Ectodermal cell (in vitro differentiated cells): Measurements from ENCODE around the gene FBXL17. TPM values are rescaled to one million over a fixed set of nuclear protein-coding genes. Genes with fewer than 3 reads are reported as not detected.
"Not testable (repeated sequence)": the region's sequence is repeated elsewhere in the genome, so short reads cannot be mapped to it uniquely, and the experiment has no call there.

Experiments used
- H3K27ac ChIP-seq: 2 replicates; pipeline ENCODE4 v1.7.0; 2013; ENCODE audit warnings: mild to moderate bottlenecking, low read depth, low read length; ENCODE audit not compliant: insufficient read depth, poor library complexity, severe bottlenecking
- H3K27me3 ChIP-seq: 2 replicates; pipeline ENCODE4 v1.7.0; 2013; ENCODE audit warnings: mild to moderate bottlenecking, low read length; ENCODE audit not compliant: insufficient read depth, control insufficient read depth, poor library complexity, severe bottlenecking
- H3K36me3 ChIP-seq: one replicate; pipeline ENCODE4 v1.7.0; 2013; ENCODE audit warnings: low read length; ENCODE audit not compliant: control insufficient read depth, insufficient read depth
- H3K4me1 ChIP-seq: one replicate; pipeline ENCODE4 v1.7.0; 2013; ENCODE audit warnings: low read length; ENCODE audit not compliant: control insufficient read depth, insufficient read depth
- H3K4me3 ChIP-seq: 2 replicates; pipeline ENCODE4 v1.7.0; 2013; ENCODE audit warnings: low read depth, low read length, control low read depth; ENCODE audit not compliant: insufficient read depth
- H3K9me3 ChIP-seq: 2 replicates; pipeline ENCODE4 v1.7.0; 2013; ENCODE audit warnings: mild to moderate bottlenecking, low read length, moderate library complexity; ENCODE audit not compliant: control insufficient read depth
- WGBS, 2 experiments: methylation state at CpG; one replicate each; pipeline ENCODE4 v1.1.7; 2013; ENCODE audit warnings: missing lambda C conversion rate in 2 of 2; 5-methylcytosine and 5-hydroxymethylcytosine counted together
- polyA plus RNA-seq, 4 experiments: library from polyadenylated mRNA; stranded (reverse); fragments of 50-300 nt; gene quantifications; one replicate each; pipeline ENCODE4 v1.2.3, GENCODE V29; 2013

Gene FBXL17
- polyA plus RNA-seq (2013, experiment 1 of 4) = 5.4 TPM
- 6.1 TPM for polyA plus RNA-seq (2013, experiment 2 of 4)
- 4.4 TPM for polyA plus RNA-seq (2013, experiment 3 of 4)
- polyA plus RNA-seq (2013, experiment 4 of 4) = 7.6 TPM

GRCh38 chr5:108381954-108382783, at the start of gene FBXL17:
FBXL17 (minus strand) TSS chr5:108382098.
- H3K27ac ChIP-seq = peak within 1 kb of the TSS; percentile 84
- peak within 1 kb of the TSS; percentile 82 for H3K4me3 ChIP-seq
- H3K27me3 ChIP-seq = no peaks in the 10 kb centered on the region
- H3K36me3 ChIP-seq = no peaks in the 10 kb centered on the region
- 0 to 1% methylated on average over 82 of the region's 82 CpGs for WGBS, 2 experiments
- H3K4me1 ChIP-seq = peaks cover 6% of the 10 kb centered on the region
- H3K9me3 ChIP-seq = no peaks in the 10 kb centered on the region

GRCh38 chr5:108430931-108431608, 49.2 kb upstream of the FBXL17 start:
- peaks cover 6% of the 10 kb centered on the region for H3K4me1 ChIP-seq
- no peaks in the 10 kb centered on the region for H3K9me3 ChIP-seq
- H3K27ac ChIP-seq = no peak overlapping the region
- no peaks in the 10 kb centered on the region for H3K36me3 ChIP-seq
- 90 to 93% methylated on average over 3 of the region's 3 CpGs for WGBS, 2 experiments
- H3K4me3 ChIP-seq = no peak overlapping the region
- H3K27me3 ChIP-seq = no peaks in the 10 kb centered on the region

- no peaks in the 10 kb centered on the region for H3K36me3 ChIP-seq
- no peak overlapping the region for H3K4me3 ChIP-seq
- H3K4me1 ChIP-seq = no peaks in the 10 kb centered on the region
- WGBS, 2 experiments = 94% methylated on average over 5 of the region's 5 CpGs
- no peaks in the 10 kb centered on the region for H3K27me3 ChIP-seq
- no peaks in the 10 kb centered on the region for H3K9me3 ChIP-seq
- no peak overlapping the region for H3K27ac ChIP-seq
Observed at GRCh38 chr5:108421713-108422112, 39.8 kb upstream of the FBXL17 start.

- no peaks in the 10 kb centered on the region for H3K4me1 ChIP-seq
- no peaks in the 10 kb centered on the region for H3K27me3 ChIP-seq
- no peak overlapping the region for H3K27ac ChIP-seq
- H3K36me3 ChIP-seq = no peaks in the 10 kb centered on the region
- H3K4me3 ChIP-seq = no peak overlapping the region
- H3K9me3 ChIP-seq = no peaks in the 10 kb centered on the region
- 94 to 95% methylated on average over 1 of the region's 1 CpG for WGBS, 2 experiments
Observed at GRCh38 chr5:108420755-108421154, 38.9 kb upstream of the FBXL17 start.

GRCh38 chr5:108420158-108420557, 38.3 kb upstream of the FBXL17 start:
- 91% methylated on average over 4 to 5 of the region's 5 CpGs for WGBS, 2 experiments
- H3K27ac ChIP-seq = no peak overlapping the region
- no peaks in the 10 kb centered on the region for H3K9me3 ChIP-seq
- H3K27me3 ChIP-seq = no peaks in the 10 kb centered on the region
- no peaks in the 10 kb centered on the region for H3K36me3 ChIP-seq
- H3K4me3 ChIP-seq = no peak overlapping the region
- H3K4me1 ChIP-seq = no peaks in the 10 kb centered on the region

- H3K4me1 ChIP-seq = no peaks in the 10 kb centered on the region
- no peaks in the 10 kb centered on the region for H3K36me3 ChIP-seq
- H3K9me3 ChIP-seq = no peaks in the 10 kb centered on the region
- 87% methylated on average over 8 of the region's 8 CpGs for WGBS, 2 experiments
- H3K4me3 ChIP-seq = no peak overlapping the region
- no peak overlapping the region for H3K27ac ChIP-seq
- H3K27me3 ChIP-seq = no peaks in the 10 kb centered on the region
Observed at GRCh38 chr5:108418197-108418596, 36.3 kb upstream of the FBXL17 start.

- Histone ChIP-seq H3K36me3 (no peaks in the 10 kb centered on the region), H3K9me3 (no peaks in the 10 kb centered on the region), H3K27ac (no peak overlapping the region), H3K27me3 (no peaks in the 10 kb centered on the region), H3K4me1 (no peaks in the 10 kb centered on the region), H3K4me3 (no peak overlapping the region)
- WGBS, 2 experiments = 93 to 96% methylated on average over 5 of the region's 5 CpGs
Observed at GRCh38 chr5:108417166-108417670, 35.3 kb upstream of the FBXL17 start.

- H3K36me3 ChIP-seq = no peaks in the 10 kb centered on the region
- no peak overlapping the region for H3K27ac ChIP-seq
- no peaks in the 10 kb centered on the region for H3K9me3 ChIP-seq
- no peaks in the 10 kb centered on the region for H3K4me1 ChIP-seq
- no peaks in the 10 kb centered on the region for H3K27me3 ChIP-seq
- H3K4me3 ChIP-seq = no peak overlapping the region
Observed at GRCh38 chr5:108415726-108416125, 33.8 kb upstream of the FBXL17 start.

GRCh38 chr5:108409786-108410185, 27.9 kb upstream of the FBXL17 start:
- Histone ChIP-seq H3K4me1 (no peaks in the 10 kb centered on the region), H3K27ac (no peak overlapping the region), H3K4me3 (no peak overlapping the region), H3K27me3 (no peaks in the 10 kb centered on the region), H3K9me3 (no peaks in the 10 kb centered on the region), H3K36me3 (no peaks in the 10 kb centered on the region)
- 12 to 15% methylated on average over 2 of the region's 2 CpGs for WGBS, 2 experiments

- not testable (repeated sequence) for H3K27ac ChIP-seq, H3K9me3 ChIP-seq, H3K4me3 ChIP-seq, H3K36me3 ChIP-seq, H3K4me1 ChIP-seq, H3K27me3 ChIP-seq
- 84 to 98% methylated on average over 3 of the region's 3 CpGs for WGBS, 2 experiments
Observed at GRCh38 chr5:108405201-108405600, 23.3 kb upstream of the FBXL17 start.
